Cardiac fibroblast (primary cell): ENCODE data around the gene DHX9.

Experiments used
- DNase-seq, 2 donors: peaks; one replicate each; pipeline versions ENCODE4 v3.0.0 to v3.0.0-alpha.2; 2010; ENCODE audit warnings: low read depth in 2 of 2
- H3K4me3 ChIP-seq, 2 donors: replicated peaks in 1 of 2; 1 replicate in 1 of 2; 2 replicates in 1 of 2; pipeline ENCODE4 v1.5.1; 2011; ENCODE audit warnings: low read depth in 2 of 2, low read length in 2 of 2, mild to moderate bottlenecking in 2 of 2, moderate library complexity in 1 of 2
- CTCF ChIP-seq: IDR thresholded peaks from one replicate; pipeline ENCODE4 v1.5.1; 2011; ENCODE audit warnings: low read depth, mild to moderate bottlenecking, low read length, inconsistent platforms

The DHX9 gene

GRCh38 chr1:182850319-182850718 lies 11.2 kb downstream of the DHX9 start:
- no peak for TF ChIP-seq CTCF

GRCh38 chr1:182851825-182852224 lies 12.7 kb downstream of the DHX9 start:
- DNase-seq: no peak
- no peak for TF ChIP-seq CTCF
- no peak overlapping the region for H3K4me3 ChIP-seq

More at GRCh38 chr1:182850319-182850718, 11.2 kb downstream of the DHX9 start:
- H3K4me3 ChIP-seq: no peak overlapping the region
- no peak for DNase-seq

GRCh38 chr1:182855911-182856310 lies 16.8 kb downstream of the DHX9 start:
- no peak for TF ChIP-seq CTCF
- H3K4me3 ChIP-seq: no peak overlapping the region
- no peak for DNase-seq

GRCh38 chr1:182857212-182857611 lies 18.1 kb downstream of the DHX9 start:
- TF ChIP-seq CTCF: no peak
- no peak overlapping the region for H3K4me3 ChIP-seq
- no peak for DNase-seq

GRCh38 chr1:182860658-182861057 lies 21.5 kb downstream of the DHX9 start:
- TF ChIP-seq CTCF: no peak
- H3K4me3 ChIP-seq: no peak overlapping the region
- no peak for DNase-seq

- TF ChIP-seq CTCF: no peak
- H3K4me3 ChIP-seq: no peak overlapping the region
- peak; percentile 10 to 38 for DNase-seq
Observed at GRCh38 chr1:182861994-182862393, 22.8 kb downstream of the DHX9 start.

- H3K4me3 ChIP-seq: no peak overlapping the region
- no peak for TF ChIP-seq CTCF
- no peak for DNase-seq
Observed at GRCh38 chr1:182862827-182863226, 23.7 kb downstream of the DHX9 start.
